Esophagus squamous epithelium (tissue), 5 donors: ENCODE data around the gene HLA-A. TPM values are rescaled to one million over a fixed set of nuclear protein-coding genes. Genes with fewer than 3 reads are reported as not detected.
"Not testable (repeated sequence)": the region's sequence is repeated elsewhere in the genome, so short reads cannot be mapped to it uniquely, and the experiment has no call there.

ENCODE experiments used
- DNase-seq: peaks from one replicate; lab custom pipeline; 2025; lab: John Stamatoyannopoulos, UW
- H3K27ac ChIP-seq, 4 donors: fragments of 200-600 bp; sonication (generic); one replicate each; pipeline ENCODE4 v1.5.1; 2016 to 2019; ENCODE audit warnings: mild to moderate bottlenecking in 1 of 4
- H3K27me3 ChIP-seq, 4 donors: fragments of 200-600 bp; sonication (generic); 1 replicate in 3 of 4; 2 replicates in 1 of 4; pipeline versions ENCODE4 v1.5.1 to v1.6.0; 2017 to 2021; ENCODE audit warnings: antibody characterized with exemption in 1 of 4
- H3K36me3 ChIP-seq, 3 donors: fragments of 200-600 bp; sonication (generic); one replicate each; pipeline ENCODE4 v1.5.1; 2016 to 2019
- H3K4me1 ChIP-seq, 3 donors: fragments of 200-600 bp; sonication (generic); one replicate each; pipeline ENCODE4 v1.5.1; 2017 to 2019
- H3K4me3 ChIP-seq, 4 donors: fragments of 200-600 bp; sonication (generic); 1 replicate in 3 of 4; 2 replicates in 1 of 4; pipeline ENCODE4 v1.5.1; 2016 to 2019; ENCODE audit warnings: mild to moderate bottlenecking in 2 of 4, moderate library complexity in 1 of 4
- H3K9me3 ChIP-seq, 3 donors: fragments of 200-600 bp; sonication (generic); one replicate each; pipeline ENCODE4 v1.5.1; 2016 to 2019
- POLR2A ChIP-seq, 4 donors: fragments of 450-650 bp; IDR thresholded peaks; one replicate each; pipeline ENCODE4 v1.6.1; 2017; ENCODE audit warnings: antibody characterized with exemption in 4 of 4, mild to moderate bottlenecking in 4 of 4, moderate library complexity in 3 of 4
- WGBS, 2 donors: methylation state at CpG; one replicate each; pipeline ENCODE4 v1.1.5; 2018; 5-methylcytosine and 5-hydroxymethylcytosine counted together
- intact Hi-C: fragments of 100-400 bp; cut with DNase I; formaldehyde crosslinking; loops from one replicate; pipeline ENCODE4 v1.15.0; 2022
- total RNA-seq, 4 donors: library from RNA; depleted of rRNA; stranded (reverse); fragments of >200 nt; gene quantifications; one replicate each; pipeline ENCODE4 v1.1.0, GENCODE V29; 2016
- TF ChIP-seq, protein P1 (sequence below), 6 experiments: fragments of 450-650 bp in 4 of 6; fragments of 200-600 bp in 2 of 6; sonication (generic) in 2 of 6; IDR thresholded peaks; one replicate each; pipeline ENCODE4 v1.5.1; 2016 to 2019; ENCODE audit warnings: antibody characterized with exemption in 6 of 6, mild to moderate bottlenecking in 4 of 6, moderate library complexity in 4 of 6
- donor health status: DM: yes; HTN: yes; CAD: no.

HLA-A gene
- total RNA-seq, 4 donors from 2014 or later: 182 to 1,095 (median 304) TPM

DNA sequence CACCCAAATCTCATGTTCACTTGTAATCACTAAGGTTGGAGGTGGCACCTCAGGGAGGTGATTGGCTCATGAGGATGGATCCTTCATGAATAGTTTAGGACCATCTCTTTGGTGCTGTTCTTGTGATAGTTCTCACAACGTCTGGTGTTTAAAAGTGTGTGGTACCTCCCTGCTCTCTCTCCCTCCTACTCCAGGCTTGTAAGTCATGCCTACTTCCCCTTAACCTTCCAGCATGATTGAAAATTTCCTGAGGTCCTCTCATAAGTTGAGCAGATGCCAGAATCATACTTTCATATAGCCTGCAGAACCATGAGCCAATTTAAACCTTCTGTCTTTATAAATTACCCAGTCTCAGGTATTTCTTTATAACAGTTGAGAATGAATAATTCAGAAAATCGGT is 16.6 kb downstream of the HLA-A start:
- Histone ChIP-seq H3K36me3 (no peaks in the 10 kb centered on the region), H3K27ac (no peak overlapping the region), H3K4me1 (peaks cover 0 to under 1% (median 0%) of the 10 kb centered on the region in 3 donors), H3K4me3 (no peak overlapping the region), H3K9me3 (no peaks in the 10 kb centered on the region), H3K27me3 (no peaks in the 10 kb centered on the region)
- TF ChIP-seq, protein P1, sequence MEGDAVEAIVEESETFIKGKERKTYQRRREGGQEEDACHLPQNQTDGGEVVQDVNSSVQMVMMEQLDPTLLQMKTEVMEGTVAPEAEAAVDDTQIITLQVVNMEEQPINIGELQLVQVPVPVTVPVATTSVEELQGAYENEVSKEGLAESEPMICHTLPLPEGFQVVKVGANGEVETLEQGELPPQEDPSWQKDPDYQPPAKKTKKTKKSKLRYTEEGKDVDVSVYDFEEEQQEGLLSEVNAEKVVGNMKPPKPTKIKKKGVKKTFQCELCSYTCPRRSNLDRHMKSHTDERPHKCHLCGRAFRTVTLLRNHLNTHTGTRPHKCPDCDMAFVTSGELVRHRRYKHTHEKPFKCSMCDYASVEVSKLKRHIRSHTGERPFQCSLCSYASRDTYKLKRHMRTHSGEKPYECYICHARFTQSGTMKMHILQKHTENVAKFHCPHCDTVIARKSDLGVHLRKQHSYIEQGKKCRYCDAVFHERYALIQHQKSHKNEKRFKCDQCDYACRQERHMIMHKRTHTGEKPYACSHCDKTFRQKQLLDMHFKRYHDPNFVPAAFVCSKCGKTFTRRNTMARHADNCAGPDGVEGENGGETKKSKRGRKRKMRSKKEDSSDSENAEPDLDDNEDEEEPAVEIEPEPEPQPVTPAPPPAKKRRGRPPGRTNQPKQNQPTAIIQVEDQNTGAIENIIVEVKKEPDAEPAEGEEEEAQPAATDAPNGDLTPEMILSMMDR (IDR thresholded peaks at IDR 0.05): no peak
- no peak for TF ChIP-seq POLR2A (IDR thresholded peaks at IDR 0.05)
- no peak for DNase-seq
- 66 to 88% methylated on average over 2 of the region's 2 CpGs for WGBS, 2 donors
- intact Hi-C loops: no loop called here

DNA sequence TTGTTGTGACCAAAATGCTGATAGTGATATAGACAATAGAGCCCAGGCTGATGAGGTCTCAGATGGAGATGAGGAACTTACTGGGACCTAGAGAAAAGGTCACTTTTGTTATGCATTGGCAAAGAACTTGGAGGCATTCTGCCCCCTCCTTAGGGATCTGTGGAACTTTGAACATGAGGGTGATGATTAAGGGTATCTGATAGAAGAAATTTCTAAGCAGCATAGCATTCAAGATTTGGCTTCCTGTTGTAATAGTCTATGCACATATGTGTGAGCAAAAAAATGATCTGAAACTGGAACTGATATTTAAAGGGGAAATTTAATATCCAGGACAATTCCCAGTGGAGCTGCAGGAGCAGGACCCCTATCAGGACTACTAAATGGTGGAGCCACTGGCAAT is 17.1 kb downstream of the HLA-A start:
- intact Hi-C loops: no loop called here
- Histone ChIP-seq H3K27me3 (no peaks in the 10 kb centered on the region), H3K4me3 (no peak overlapping the region), H3K27ac (no peak overlapping the region), H3K36me3 (no peaks in the 10 kb centered on the region), H3K9me3 (no peaks in the 10 kb centered on the region), H3K4me1 (peaks cover 2 to 6% (median 3%) of the 10 kb centered on the region in 3 donors)
- no peak for TF ChIP-seq POLR2A (IDR thresholded peaks at IDR 0.05)
- DNase-seq: no peak

GRCh38 chr6:29961966-29962365 is 19.6 kb downstream of the HLA-A start:
- DNase-seq: no peak
- TF ChIP-seq, protein P1 (IDR thresholded peaks at IDR 0.05): no peak
- TF ChIP-seq POLR2A (IDR thresholded peaks at IDR 0.05): no peak
- intact Hi-C loops: no loop called here
- Histone ChIP-seq H3K4me3 (no peak overlapping the region), H3K9me3 (no peaks in the 10 kb centered on the region), H3K36me3 (no peaks in the 10 kb centered on the region), H3K27me3 (no peaks in the 10 kb centered on the region), H3K4me1 (peaks cover 25 to 31% (median 27%) of the 10 kb centered on the region in 3 donors), H3K27ac (no peak overlapping the region)
- 89 to 100% methylated on average over 1 of the region's 1 CpG for WGBS, 2 donors

GRCh38 chr6:29963697-29964096 is 21.4 kb downstream of the HLA-A start:
- Histone ChIP-seq H3K27ac (peak overlapping the region in 2 of 4 donors; percentile 84 to 90), H3K4me1 (peaks cover 29 to 46% (median 33%) of the 10 kb centered on the region in 3 donors)
- H3K4me3 ChIP-seq, H3K36me3 ChIP-seq, intact Hi-C loops, DNase-seq, H3K9me3 ChIP-seq, H3K27me3 ChIP-seq: not testable (repeated sequence)
- 96 to 100% methylated on average over 2 of the region's 2 CpGs for WGBS, 2 donors

- TF ChIP-seq POLR2A (IDR thresholded peaks at IDR 0.05): no peak
- TF ChIP-seq, protein P1 (IDR thresholded peaks at IDR 0.05): no peak
- H3K36me3 ChIP-seq: no peaks in the 10 kb centered on the region
- H3K9me3 ChIP-seq: no peaks in the 10 kb centered on the region
- 9 to 18% methylated on average over 3 of the region's 3 CpGs for WGBS, 2 donors
- peaks cover 29 to 46% (median 33%) of the 10 kb centered on the region in 3 donors for H3K4me1 ChIP-seq
- H3K27ac ChIP-seq: peak overlapping the region; percentile 80 to 91 (median 87)
- no peaks in the 10 kb centered on the region for H3K27me3 ChIP-seq
- no peak for DNase-seq
- intact Hi-C loops: no loop called here
- peak overlapping the region in 3 of 4 donors; percentile 32 to 55 (median 41) for H3K4me3 ChIP-seq
Measured at GRCh38 chr6:29964518-29964886, 22.2 kb downstream of the HLA-A start.

DNA sequence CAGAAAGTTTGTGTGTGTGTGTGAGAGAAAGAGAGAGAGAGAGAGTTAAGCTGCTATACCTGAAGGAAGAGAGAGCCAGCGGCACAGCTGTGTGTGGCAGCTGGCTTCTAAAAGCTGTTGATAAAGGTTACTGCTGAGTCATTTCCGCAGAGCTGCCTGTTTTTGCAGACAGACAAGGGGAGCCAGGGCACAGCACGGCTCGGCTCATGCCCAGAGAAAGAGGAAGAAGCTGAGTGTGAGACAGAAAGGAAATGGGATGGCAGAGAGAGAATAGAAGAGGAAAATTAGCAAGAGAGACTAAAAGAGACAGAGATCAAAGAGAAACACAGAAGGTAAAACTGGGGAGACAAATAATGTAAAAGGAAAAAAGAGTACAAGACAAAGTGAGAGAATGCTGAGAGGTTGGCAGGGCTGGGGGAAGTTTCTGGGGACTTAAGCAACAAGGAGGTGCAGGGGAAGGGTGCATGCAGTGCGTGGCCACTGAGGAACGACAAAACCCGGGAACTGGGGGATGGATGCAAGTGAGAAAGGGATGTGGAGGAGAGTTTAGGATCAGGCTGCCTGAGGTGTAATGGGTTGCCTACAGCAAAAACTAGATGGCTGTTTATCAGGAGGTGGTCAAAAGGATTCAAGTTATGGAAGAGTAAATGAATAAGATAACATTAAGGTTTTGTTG is 22.7 kb downstream of the HLA-A start:
- TF ChIP-seq POLR2A (IDR thresholded peaks at IDR 0.05): peak in 3 of 4 donors; percentile 44 to 74 (median 50)
- TF ChIP-seq, protein P1 (IDR thresholded peaks at IDR 0.05): peak in 1 of 6 experiments; percentile 3

More for the DNA sequence above, 22.7 kb downstream of the HLA-A start:
- peak overlapping the region; percentile 18 to 55 (median 36) for H3K4me3 ChIP-seq
- intact Hi-C loops: no loop called here
- no peaks in the 10 kb centered on the region for H3K27me3 ChIP-seq
- H3K27ac ChIP-seq: peak overlapping the region; percentile 80 to 91 (median 87)
- H3K4me1 ChIP-seq: peaks cover 29 to 46% (median 33%) of the 10 kb centered on the region in 3 donors
- WGBS, 2 donors: 0 to 1% methylated on average over 7 of the region's 7 CpGs
- DNase-seq: peak; percentile 63
- H3K36me3 ChIP-seq: no peaks in the 10 kb centered on the region
- H3K9me3 ChIP-seq: no peaks in the 10 kb centered on the region
